Peyer's patch (tissue), 4 donors: ENCODE data around the gene RTN4RL1.

Experiments used
- POLR2A ChIP-seq, 2 donors: fragments of 450-650 bp; IDR thresholded peaks; one replicate each; pipeline ENCODE4 v1.5.1; 2017; ENCODE audit warnings: antibody characterized with exemption in 2 of 2, mild to moderate bottlenecking in 2 of 2, moderate library complexity in 2 of 2
- TF ChIP-seq, protein P1 (sequence below), 6 experiments: fragments of 450-650 bp in 4 of 6; fragments of 200-600 bp in 2 of 6; sonication (generic) in 1 of 6; IDR thresholded peaks; one replicate each; pipeline ENCODE4 v1.5.1; 2017 to 2019; ENCODE audit warnings: antibody characterized with exemption in 6 of 6, mild to moderate bottlenecking in 3 of 6, moderate library complexity in 1 of 6

DNA sequence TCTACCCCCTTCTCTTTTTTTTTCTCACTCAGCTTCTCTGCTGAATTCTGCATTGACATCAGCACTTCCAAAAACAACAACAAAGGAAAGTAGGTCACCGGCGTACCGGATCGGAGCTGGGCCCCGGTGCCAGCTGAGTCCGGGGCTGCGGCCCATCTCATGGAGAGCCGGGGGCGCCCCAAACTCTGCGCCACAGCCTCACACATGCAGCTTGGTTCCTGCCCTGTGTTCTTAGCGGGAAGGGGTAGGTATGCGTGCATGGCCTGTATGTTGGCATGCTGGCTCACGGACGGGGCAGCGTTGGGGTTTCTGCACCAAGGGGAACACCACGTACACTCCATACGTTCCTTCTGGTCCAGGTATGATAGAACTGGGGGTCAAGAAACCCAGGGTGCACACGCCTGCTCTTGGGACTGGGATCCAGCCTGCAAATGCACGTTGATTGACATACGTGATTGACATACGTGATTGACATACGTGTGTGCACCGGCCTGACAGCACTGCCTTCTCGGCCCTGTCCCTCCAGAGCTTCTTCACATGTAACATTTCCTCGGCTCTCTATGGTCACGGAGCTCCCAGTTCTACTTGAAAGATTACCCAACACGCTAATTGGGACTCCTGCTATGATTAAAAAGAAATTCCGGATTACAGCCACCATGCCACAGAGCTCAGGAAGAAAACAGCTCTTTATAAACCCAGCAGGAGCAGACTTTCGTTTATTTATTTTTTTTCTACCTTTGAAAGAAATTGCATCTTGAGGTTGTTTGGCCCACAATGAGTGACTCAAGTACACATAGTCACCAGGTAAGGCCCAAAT lies 106.6 kb downstream of the RTN4RL1 start:
- TF ChIP-seq, protein P1, sequence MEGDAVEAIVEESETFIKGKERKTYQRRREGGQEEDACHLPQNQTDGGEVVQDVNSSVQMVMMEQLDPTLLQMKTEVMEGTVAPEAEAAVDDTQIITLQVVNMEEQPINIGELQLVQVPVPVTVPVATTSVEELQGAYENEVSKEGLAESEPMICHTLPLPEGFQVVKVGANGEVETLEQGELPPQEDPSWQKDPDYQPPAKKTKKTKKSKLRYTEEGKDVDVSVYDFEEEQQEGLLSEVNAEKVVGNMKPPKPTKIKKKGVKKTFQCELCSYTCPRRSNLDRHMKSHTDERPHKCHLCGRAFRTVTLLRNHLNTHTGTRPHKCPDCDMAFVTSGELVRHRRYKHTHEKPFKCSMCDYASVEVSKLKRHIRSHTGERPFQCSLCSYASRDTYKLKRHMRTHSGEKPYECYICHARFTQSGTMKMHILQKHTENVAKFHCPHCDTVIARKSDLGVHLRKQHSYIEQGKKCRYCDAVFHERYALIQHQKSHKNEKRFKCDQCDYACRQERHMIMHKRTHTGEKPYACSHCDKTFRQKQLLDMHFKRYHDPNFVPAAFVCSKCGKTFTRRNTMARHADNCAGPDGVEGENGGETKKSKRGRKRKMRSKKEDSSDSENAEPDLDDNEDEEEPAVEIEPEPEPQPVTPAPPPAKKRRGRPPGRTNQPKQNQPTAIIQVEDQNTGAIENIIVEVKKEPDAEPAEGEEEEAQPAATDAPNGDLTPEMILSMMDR (IDR thresholded peaks at IDR 0.05): no peak
- no peak for TF ChIP-seq POLR2A (IDR thresholded peaks at IDR 0.05)
